GM21619 (cell line): ENCODE data around the gene TNFRSF12A.
"Not testable (repeated sequence)": the region's sequence is repeated elsewhere in the genome, so short reads cannot be mapped to it uniquely, and the experiment has no call there.

Source experiments
- ATAC-seq: cut with Tn5 transposase; IDR thresholded peaks from one replicate; pipeline ENCODE4 v1.9.1; 2021; ENCODE audit not compliant: unreplicated experiment

The TNFRSF12A gene

GRCh38 chr16:3060339-3061127 is 40.4 kb downstream of the TNFRSF12A start:
- no peak for ATAC-seq

- no peak for ATAC-seq
Observed at GRCh38 chr16:3062553-3062952, 42.4 kb downstream of the TNFRSF12A start.

- no peak for ATAC-seq
Observed at GRCh38 chr16:3063625-3064386, 43.6 kb downstream of the TNFRSF12A start.

- peak; percentile 50 for ATAC-seq
Observed at GRCh38 chr16:3065069-3065741, 45.0 kb downstream of the TNFRSF12A start, which contains the start of gene IL32. IL32 (plus strand) TSS chr16:3065640; CDS start chr16:3065812, 172 bp downstream.

GRCh38 chr16:3065742-3066439 is 45.7 kb downstream of the TNFRSF12A start:
- ATAC-seq: no peak

- ATAC-seq: no peak
Observed at GRCh38 chr16:3066440-3066748, 46.2 kb downstream of the TNFRSF12A start.

- ATAC-seq: no peak
Observed at GRCh38 chr16:3068487-3068886, 48.3 kb downstream of the TNFRSF12A start.

GRCh38 chr16:3069146-3069545 is 49.0 kb downstream of the TNFRSF12A start:
- ATAC-seq: not testable (repeated sequence)

- ATAC-seq: no peak
Observed at GRCh38 chr16:3070608-3071111, 50.5 kb downstream of the TNFRSF12A start.

GRCh38 chr16:3071655-3072054 is 51.5 kb downstream of the TNFRSF12A start:
- no peak for ATAC-seq
